GM23338 (cell line): ENCODE results near the gene ACOXL. TPM values are rescaled to one million over a fixed set of nuclear protein-coding genes. Genes with fewer than 3 reads are reported as not detected.

ENCODE experiments used
- ATAC-seq: fragments of 200-7000 bp; cut with Tn5 transposase; 3 replicates; pipeline ENCODE4 v1.9.1; 2020
- DNase-seq: peaks from one replicate; pipeline ENCODE4 v3.0.0-alpha.2; 2015; ENCODE audit warnings: low spot score
- H2AFZ ChIP-seq: fragments of 200-600 bp; sonication (generic); 2 replicates; pipeline ENCODE4 v1.8.0; 2016; ENCODE audit warnings: antibody characterized with exemption, mild to moderate bottlenecking, moderate library complexity
- H3F3A ChIP-seq: fragments of 200-600 bp; sonication (generic); replicated peaks from 2 replicates; pipeline ENCODE4 v1.8.0; 2017; ENCODE audit warnings: antibody characterized with exemption, mixed run types, low read depth
- H3K27ac ChIP-seq: fragments of 200-600 bp; sonication (generic); 2 replicates; pipeline ENCODE4 v1.6.1; 2016; ENCODE audit warnings: low read depth
- H3K27me3 ChIP-seq: fragments of 200-600 bp; sonication (generic); 2 replicates; pipeline ENCODE4 v1.8.0; 2016; ENCODE audit warnings: mild to moderate bottlenecking, mixed run types, moderate library complexity; ENCODE audit not compliant: insufficient read depth
- H3K36me3 ChIP-seq: fragments of 200-600 bp; sonication (generic); 2 replicates; pipeline ENCODE4 v1.8.0; 2016; ENCODE audit warnings: mild to moderate bottlenecking; ENCODE audit not compliant: insufficient read depth
- H3K4me1 ChIP-seq: fragments of 200-600 bp; sonication (generic); 2 replicates; pipeline ENCODE4 v1.8.0; 2016; ENCODE audit warnings: mild to moderate bottlenecking, moderate library complexity; ENCODE audit not compliant: insufficient read depth
- H3K4me2 ChIP-seq: fragments of 200-600 bp; sonication (generic); 2 replicates; pipeline ENCODE4 v1.7.1; 2017; ENCODE audit warnings: mixed run types
- H3K4me3 ChIP-seq: fragments of 200-600 bp; sonication (generic); 2 replicates; pipeline ENCODE4 v1.6.1; 2016; ENCODE audit warnings: mixed run types
- H3K79me2 ChIP-seq: fragments of 200-600 bp; sonication (generic); replicated peaks from 2 replicates; pipeline ENCODE4 v1.8.0; 2017; ENCODE audit warnings: mild to moderate bottlenecking; ENCODE audit not compliant: insufficient read depth
- H3K9me2 ChIP-seq: fragments of 200-600 bp; sonication (generic); 2 replicates; pipeline ENCODE4 v1.8.0; 2017; ENCODE audit not compliant: insufficient read depth
- H4K20me1 ChIP-seq: fragments of 200-600 bp; sonication (generic); replicated peaks from 2 replicates; pipeline ENCODE4 v1.8.0; 2017; ENCODE audit warnings: mild to moderate bottlenecking; ENCODE audit not compliant: insufficient read depth
- H3K27ac Mint-ChIP-seq: 2 replicates; pipeline ENCODE4 v1.8.0; 2020; ENCODE audit warnings: inconsistent platforms, mild to moderate bottlenecking, moderate library complexity, mixed read lengths
- H3K27me3 Mint-ChIP-seq: 3 replicates; pipeline ENCODE4 v1.8.0; 2022; ENCODE audit warnings: low read depth, mild to moderate bottlenecking, moderate library complexity, mixed read lengths, inconsistent platforms; ENCODE audit not compliant: insufficient read depth, poor library complexity
- H3K36me3 Mint-ChIP-seq: 3 replicates; pipeline ENCODE4 v1.8.0; 2021; ENCODE audit warnings: low read depth, mild to moderate bottlenecking, inconsistent platforms, moderate library complexity, mixed read lengths
- H3K4me1 Mint-ChIP-seq: 3 replicates; pipeline ENCODE4 v1.8.0; 2020; ENCODE audit warnings: mild to moderate bottlenecking, inconsistent platforms, mixed read lengths
- H3K4me3 Mint-ChIP-seq: 3 replicates; pipeline ENCODE4 v1.8.0; 2021; ENCODE audit warnings: moderate library complexity, mild to moderate bottlenecking, inconsistent platforms, mixed read lengths
- H3K9me3 Mint-ChIP-seq: 3 replicates; pipeline ENCODE4 v1.8.0; 2020; ENCODE audit warnings: moderate library complexity, mild to moderate bottlenecking, inconsistent platforms, mixed read lengths
- CREB1 ChIP-seq: fragments of 250-450 bp; sonication (Bioruptor Pico); IDR thresholded peaks from 2 replicates; pipeline ENCODE4 v1.5.0; 2020; ENCODE audit warnings: low read depth, mild to moderate bottlenecking, moderate library complexity
- EZH2 ChIP-seq: fragments of 200-600 bp; sonication (generic); IDR thresholded peaks from one replicate; pipeline ENCODE4 v1.8.0; 2017; ENCODE audit warnings: antibody characterized with exemption, mild to moderate bottlenecking, low read depth; ENCODE audit not compliant: unreplicated experiment
- EZH2phosphoT487 ChIP-seq: fragments of 200-600 bp; sonication (generic); IDR thresholded peaks from one replicate; pipeline ENCODE4 v1.8.1; 2018; ENCODE audit warnings: antibody characterized with exemption; ENCODE audit not compliant: unreplicated experiment
- JUNB ChIP-seq: IDR thresholded peaks from one replicate; pipeline ENCODE4 v1.6.1; 2016; ENCODE audit warnings: antibody characterized with exemption; ENCODE audit not compliant: unreplicated experiment
- NANOG ChIP-seq: IDR thresholded peaks from 2 replicates; pipeline ENCODE4 v1.6.1; 2016; ENCODE audit warnings: antibody characterized with exemption, borderline replicate concordance
- REST ChIP-seq: IDR thresholded peaks from one replicate; pipeline ENCODE4 v1.6.1; 2018; ENCODE audit warnings: antibody characterized with exemption; ENCODE audit not compliant: unreplicated experiment
- ZNF114 ChIP-seq: fragments of 250-450 bp; sonication (Bioruptor Pico); IDR thresholded peaks from 2 replicates; pipeline ENCODE4 v1.5.0; 2020; ENCODE audit warnings: mild to moderate bottlenecking, moderate library complexity
- ZNF331 ChIP-seq: fragments of 250-450 bp; sonication (Bioruptor Pico); IDR thresholded peaks from 2 replicates; pipeline ENCODE4 v1.5.0; 2020; ENCODE audit warnings: low read depth, mild to moderate bottlenecking, moderate library complexity
- polyA plus RNA-seq: library from polyadenylated mRNA; unstranded; fragments of >200 nt; fragmentation: Nextera tagmentation; extraction: Ambion mirVana; gene quantifications from 2 replicates; pipeline ENCODE4 v1.2.1, GENCODE V29; 2016
- total RNA-seq: library from RNA; depleted of rRNA; stranded (reverse); fragments of >200 nt; shearing (Covaris generic); gene quantifications from 2 replicates; pipeline ENCODE4 v1.2.3, GENCODE V29; 2014
- TF ChIP-seq, protein P1 (sequence below), 2 experiments: fragments of 200-600 bp in 1 of 2; sonication (generic) in 1 of 2; conservative IDR thresholded peaks; 2 replicates each; pipeline versions ENCODE4 v1.5.1 to v1.6.1; 2016 to 2017; ENCODE audit warnings: antibody characterized with exemption in 2 of 2, low read depth in 2 of 2, mild to moderate bottlenecking in 2 of 2, moderate library complexity in 1 of 2

ACOXL gene
- total and polyA plus RNA-seq, 2 experiments from 2014 or later = 9.0 to 14.7 TPM

DNA sequence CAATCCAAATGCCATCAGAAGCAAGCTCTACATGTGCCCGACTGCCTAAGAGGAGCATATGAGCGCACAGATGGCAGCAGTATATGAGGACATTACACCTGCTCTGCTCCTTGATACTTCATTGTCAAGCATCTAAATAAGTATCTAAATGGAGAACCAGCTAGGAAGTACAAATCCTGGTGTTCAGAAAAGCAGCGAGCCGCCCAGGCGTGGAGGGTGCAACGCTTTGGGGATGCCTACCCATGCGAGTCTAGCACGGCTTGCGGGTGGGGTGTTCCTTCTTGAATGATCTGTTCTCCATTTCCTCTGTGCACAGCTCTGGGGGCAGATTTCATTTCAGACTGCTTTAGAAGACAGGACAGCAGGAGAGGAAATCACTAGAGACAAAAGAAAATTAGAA, 325.3 kb downstream of the ACOXL start:
- H3K27me3 ChIP-seq = no peaks in the 10 kb centered on the region
- H3K4me2 ChIP-seq = no peak overlapping the region
- H3K9me3 Mint-ChIP-seq = no peaks in the 10 kb centered on the region
- no peak for TF ChIP-seq EZH2
- no peak for TF ChIP-seq ZNF331 (CRISPR knock-in tag)
- H3K4me1 ChIP-seq = no peaks in the 10 kb centered on the region
- no peaks in the 10 kb centered on the region; the same call in 1 of the 2 replicates for H3K9me2 ChIP-seq
- H3K36me3 Mint-ChIP-seq = no peaks in the 10 kb centered on the region
- H3K27me3 Mint-ChIP-seq = no peaks in the 10 kb centered on the region
- H3K4me1 Mint-ChIP-seq = no peaks in the 10 kb centered on the region
- H3K79me2 ChIP-seq = no peaks in the 10 kb centered on the region
- no peaks in the 10 kb centered on the region for H3F3A ChIP-seq
- ATAC-seq = no peak
- H4K20me1 ChIP-seq = no peaks in the 10 kb centered on the region
- no peak for DNase-seq
- no peak overlapping the region for H3K27ac Mint-ChIP-seq
- no peak overlapping the region for H2AFZ ChIP-seq
- no peak overlapping the region for H3K4me3 ChIP-seq
- no peak overlapping the region for H3K27ac ChIP-seq
- H3K36me3 ChIP-seq = no peaks in the 10 kb centered on the region
- no peak overlapping the region for H3K4me3 Mint-ChIP-seq

- H3K27ac ChIP-seq = no peak overlapping the region
- Mint-ChIP-seq H3K4me3 (no peak overlapping the region), H3K4me1 (no peaks in the 10 kb centered on the region), H3K9me3 (no peaks in the 10 kb centered on the region), H3K36me3 (no peaks in the 10 kb centered on the region), H3K27me3 (no peaks in the 10 kb centered on the region), H3K27ac (no peak overlapping the region)
- H3K4me2 ChIP-seq = no peak overlapping the region
- no peak overlapping the region for H3K4me3 ChIP-seq
- no peaks in the 10 kb centered on the region for H4K20me1 ChIP-seq
- no peaks in the 10 kb centered on the region for H3K36me3 ChIP-seq
- H3K4me1 ChIP-seq = no peaks in the 10 kb centered on the region
- ATAC-seq (no peak), DNase-seq (no peak)
- no peaks in the 10 kb centered on the region for H3K27me3 ChIP-seq
- TF ChIP-seq EZH2phosphoT487 (no peak), EZH2 (no peak), ZNF114 (CRISPR knock-in tag) (no peak), REST (no peak), CREB1 (CRISPR knock-in tag) (no peak)
- no peaks in the 10 kb centered on the region for H3F3A ChIP-seq
- no peak overlapping the region for H2AFZ ChIP-seq
- H3K79me2 ChIP-seq = no peaks in the 10 kb centered on the region
- no peaks in the 10 kb centered on the region; the same call in 1 of the 2 replicates for H3K9me2 ChIP-seq
Observed at GRCh38 chr2:111058264-111058663, 325.9 kb downstream of the ACOXL start.

- Histone ChIP-seq H3K9me2 (no peaks in the 10 kb centered on the region; the same call in 1 of the 2 replicates), H3K4me3 (no peak overlapping the region), H4K20me1 (no peaks in the 10 kb centered on the region), H2AFZ (no peak overlapping the region), H3K4me1 (no peaks in the 10 kb centered on the region), H3K27me3 (no peaks in the 10 kb centered on the region), H3K79me2 (no peaks in the 10 kb centered on the region), H3K4me2 (no peak overlapping the region), H3K27ac (no peak overlapping the region), H3F3A (no peaks in the 10 kb centered on the region), H3K36me3 (no peaks in the 10 kb centered on the region)
- no peaks in the 10 kb centered on the region for H3K9me3 Mint-ChIP-seq
- no peak for ATAC-seq
- H3K27me3 Mint-ChIP-seq = no peaks in the 10 kb centered on the region
- no peaks in the 10 kb centered on the region for H3K36me3 Mint-ChIP-seq
- no peak overlapping the region for H3K4me3 Mint-ChIP-seq
- no peaks in the 10 kb centered on the region for H3K4me1 Mint-ChIP-seq
- no peak for DNase-seq
- H3K27ac Mint-ChIP-seq = no peak overlapping the region
- TF ChIP-seq ZNF331 (CRISPR knock-in tag) (no peak), CREB1 (CRISPR knock-in tag) (no peak), NANOG (no peak), ZNF114 (CRISPR knock-in tag) (no peak), EZH2 (no peak), JUNB (no peak)
- TF ChIP-seq, protein P1, sequence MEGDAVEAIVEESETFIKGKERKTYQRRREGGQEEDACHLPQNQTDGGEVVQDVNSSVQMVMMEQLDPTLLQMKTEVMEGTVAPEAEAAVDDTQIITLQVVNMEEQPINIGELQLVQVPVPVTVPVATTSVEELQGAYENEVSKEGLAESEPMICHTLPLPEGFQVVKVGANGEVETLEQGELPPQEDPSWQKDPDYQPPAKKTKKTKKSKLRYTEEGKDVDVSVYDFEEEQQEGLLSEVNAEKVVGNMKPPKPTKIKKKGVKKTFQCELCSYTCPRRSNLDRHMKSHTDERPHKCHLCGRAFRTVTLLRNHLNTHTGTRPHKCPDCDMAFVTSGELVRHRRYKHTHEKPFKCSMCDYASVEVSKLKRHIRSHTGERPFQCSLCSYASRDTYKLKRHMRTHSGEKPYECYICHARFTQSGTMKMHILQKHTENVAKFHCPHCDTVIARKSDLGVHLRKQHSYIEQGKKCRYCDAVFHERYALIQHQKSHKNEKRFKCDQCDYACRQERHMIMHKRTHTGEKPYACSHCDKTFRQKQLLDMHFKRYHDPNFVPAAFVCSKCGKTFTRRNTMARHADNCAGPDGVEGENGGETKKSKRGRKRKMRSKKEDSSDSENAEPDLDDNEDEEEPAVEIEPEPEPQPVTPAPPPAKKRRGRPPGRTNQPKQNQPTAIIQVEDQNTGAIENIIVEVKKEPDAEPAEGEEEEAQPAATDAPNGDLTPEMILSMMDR (conservative IDR thresholded peaks at IDR 0.05; ENCODE audit: low read depth in 2 of 2) = no peak
Observed at GRCh38 chr2:111061191-111061590, 328.8 kb downstream of the ACOXL start.
